HG03196 (cell line): ENCODE results near the gene NOTCH4.
"Not testable (repeated sequence)": the region's sequence is repeated elsewhere in the genome, so short reads cannot be mapped to it uniquely, and the experiment has no call there.

Source experiments
- ATAC-seq: cut with Tn5 transposase; IDR thresholded peaks from one replicate; pipeline ENCODE4 v1.9.1; 2021; ENCODE audit not compliant: unreplicated experiment

Gene NOTCH4

DNA sequence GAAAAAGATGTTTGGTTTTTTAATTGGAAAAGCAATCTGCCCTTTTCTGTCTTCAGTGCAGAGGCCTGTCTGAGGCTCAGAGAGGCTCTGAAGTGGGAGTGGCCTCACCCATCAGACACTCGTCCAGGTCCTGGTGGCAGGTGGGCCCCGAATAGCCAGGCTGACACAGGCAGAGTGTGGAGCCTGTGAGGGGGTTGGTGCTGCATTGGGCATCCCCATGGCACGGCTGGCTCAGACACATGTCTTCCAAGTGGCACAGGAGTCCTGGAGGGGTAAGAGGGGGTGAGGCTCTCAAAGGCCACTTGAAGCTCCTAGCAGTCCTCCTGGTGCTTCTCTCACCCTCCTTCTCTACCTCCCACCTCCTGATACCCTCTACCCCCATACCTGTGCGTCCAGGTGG is 3.8 kb downstream of the NOTCH4 start:
- no peak for ATAC-seq

DNA sequence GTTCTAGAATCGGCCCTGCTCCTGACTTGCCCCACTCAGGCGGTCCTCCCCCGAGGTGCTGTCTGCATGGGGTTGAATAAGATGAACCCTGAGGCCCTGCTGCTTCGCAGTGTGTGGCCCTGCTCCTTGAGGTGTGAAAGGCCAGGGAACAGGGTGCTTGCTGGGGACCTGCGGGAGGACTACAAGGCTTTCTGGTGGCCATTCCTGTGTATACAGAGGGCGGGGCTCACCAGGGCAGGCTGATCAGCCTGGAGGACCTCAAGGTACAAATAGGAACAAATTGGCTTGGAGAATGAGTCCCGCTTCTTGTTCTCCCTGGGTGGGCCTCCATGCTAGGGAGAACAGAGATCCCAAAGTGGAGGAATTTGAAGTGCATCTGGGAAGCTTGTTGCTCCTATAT is 5.7 kb downstream of the NOTCH4 start:
- no peak for ATAC-seq

DNA sequence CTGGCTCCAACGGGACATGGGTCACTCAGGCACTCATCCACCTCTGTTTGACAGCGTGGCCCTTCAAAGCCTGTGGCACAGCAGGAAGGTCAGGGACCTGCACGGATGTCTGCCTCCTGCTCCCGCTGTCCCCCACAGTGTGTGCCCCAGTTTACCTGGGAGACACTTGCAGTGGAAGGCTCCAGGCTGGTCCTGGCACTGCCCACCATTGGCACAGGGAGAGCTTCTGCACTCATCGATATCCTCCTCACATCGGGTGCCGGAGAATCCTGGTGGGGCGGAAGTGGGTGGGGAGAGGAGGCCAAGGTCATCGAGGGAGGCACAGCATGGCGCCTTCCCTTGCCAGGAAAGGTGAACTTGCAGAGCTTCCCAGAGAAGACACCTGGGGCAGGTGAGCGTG is 6.9 kb downstream of the NOTCH4 start:
- no peak for ATAC-seq

GRCh38 chr6:32216285-32216684 is 7.6 kb downstream of the NOTCH4 start:
- ATAC-seq = no peak

- ATAC-seq = no peak
Measured at GRCh38 chr6:32215617-32216016, 8.2 kb downstream of the NOTCH4 start.

DNA sequence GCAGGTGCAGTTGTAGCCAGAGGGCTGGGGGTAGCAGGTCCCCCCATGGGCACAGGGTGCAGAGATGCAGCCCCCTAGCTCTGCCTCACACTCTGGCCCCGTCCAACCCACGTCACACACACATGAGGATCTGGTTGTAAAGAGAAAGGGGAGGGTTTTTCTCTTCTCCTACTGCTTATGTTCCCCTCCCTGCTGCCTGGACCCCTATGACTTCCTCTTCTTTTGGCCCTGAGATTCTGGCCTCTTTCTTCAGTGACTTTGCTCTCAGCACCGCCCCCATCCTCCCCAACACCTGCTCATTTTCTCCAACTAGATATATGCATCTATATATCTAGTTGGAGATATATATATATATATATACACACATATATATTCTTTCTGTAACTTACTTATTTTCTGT is 9.7 kb downstream of the NOTCH4 start:
- no peak for ATAC-seq

- no peak for ATAC-seq
Measured at GRCh38 chr6:32213649-32214048, 10.2 kb downstream of the NOTCH4 start.

- ATAC-seq = no peak
Measured at GRCh38 chr6:32212076-32212760, 11.6 kb downstream of the NOTCH4 start.

GRCh38 chr6:32211432-32211831 is 12.4 kb downstream of the NOTCH4 start:
- ATAC-seq = not testable (repeated sequence)

DNA sequence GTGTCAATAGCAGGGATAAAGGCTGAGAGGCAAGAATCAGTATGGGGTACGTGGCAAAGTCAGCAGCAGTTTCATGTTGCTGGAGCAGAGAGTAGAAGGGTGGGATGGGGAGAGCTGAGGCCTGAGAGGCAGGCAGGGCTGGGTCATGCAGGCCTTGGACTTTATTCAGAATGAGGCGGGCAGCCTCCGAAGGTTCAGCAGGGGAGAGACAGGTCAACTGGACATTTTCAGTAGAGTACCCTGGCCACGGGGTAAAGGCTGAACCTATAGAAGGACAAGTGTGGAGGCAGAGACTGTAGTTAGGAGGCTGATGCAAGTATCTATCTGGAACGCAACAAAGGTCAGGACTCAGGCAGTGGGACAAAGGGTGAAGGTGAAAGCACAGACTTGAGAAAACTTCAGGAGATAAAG is 13.7 kb downstream of the NOTCH4 start:
- ATAC-seq = no peak

DNA sequence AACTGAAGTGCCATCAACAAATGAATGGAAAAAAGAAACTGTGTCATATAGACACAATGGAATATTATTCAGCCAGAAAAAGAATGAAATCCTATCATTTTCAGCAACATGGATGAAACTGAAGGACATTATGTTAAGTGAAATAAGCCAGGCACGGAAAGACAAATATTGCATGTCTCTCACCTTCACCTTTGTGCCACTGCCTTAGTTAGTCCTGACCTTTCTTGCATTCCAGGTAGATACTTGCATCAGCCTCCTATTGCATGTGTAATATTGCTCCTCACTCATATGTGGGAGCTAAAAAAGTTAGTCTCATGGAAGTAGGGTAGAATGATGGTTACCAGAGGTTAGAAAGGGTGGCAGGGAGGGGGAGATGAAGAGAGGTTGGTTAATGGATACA is 14.9 kb downstream of the NOTCH4 start:
- no peak for ATAC-seq

DNA sequence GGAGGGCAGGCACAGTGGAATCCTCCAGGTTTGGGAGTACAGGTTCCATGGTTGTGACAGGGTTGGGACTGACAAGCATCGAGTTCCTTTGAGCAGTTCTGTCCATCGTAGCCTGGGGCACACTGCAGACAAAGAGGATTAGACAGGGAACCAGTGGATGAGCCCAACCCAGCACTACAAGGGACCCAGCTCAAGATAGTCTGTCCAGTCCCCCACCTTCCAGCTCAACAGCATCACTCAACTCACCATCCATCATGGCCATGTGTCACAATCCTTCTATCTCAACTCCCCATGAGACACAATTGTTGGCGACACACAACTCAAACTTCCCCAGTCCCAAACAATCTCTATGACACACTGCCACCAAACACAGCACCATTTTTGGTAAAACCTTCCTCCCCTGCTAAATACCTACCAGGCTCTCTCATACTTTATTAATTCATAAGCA is 19.6 kb downstream of the NOTCH4 start:
- ATAC-seq = no peak

DNA sequence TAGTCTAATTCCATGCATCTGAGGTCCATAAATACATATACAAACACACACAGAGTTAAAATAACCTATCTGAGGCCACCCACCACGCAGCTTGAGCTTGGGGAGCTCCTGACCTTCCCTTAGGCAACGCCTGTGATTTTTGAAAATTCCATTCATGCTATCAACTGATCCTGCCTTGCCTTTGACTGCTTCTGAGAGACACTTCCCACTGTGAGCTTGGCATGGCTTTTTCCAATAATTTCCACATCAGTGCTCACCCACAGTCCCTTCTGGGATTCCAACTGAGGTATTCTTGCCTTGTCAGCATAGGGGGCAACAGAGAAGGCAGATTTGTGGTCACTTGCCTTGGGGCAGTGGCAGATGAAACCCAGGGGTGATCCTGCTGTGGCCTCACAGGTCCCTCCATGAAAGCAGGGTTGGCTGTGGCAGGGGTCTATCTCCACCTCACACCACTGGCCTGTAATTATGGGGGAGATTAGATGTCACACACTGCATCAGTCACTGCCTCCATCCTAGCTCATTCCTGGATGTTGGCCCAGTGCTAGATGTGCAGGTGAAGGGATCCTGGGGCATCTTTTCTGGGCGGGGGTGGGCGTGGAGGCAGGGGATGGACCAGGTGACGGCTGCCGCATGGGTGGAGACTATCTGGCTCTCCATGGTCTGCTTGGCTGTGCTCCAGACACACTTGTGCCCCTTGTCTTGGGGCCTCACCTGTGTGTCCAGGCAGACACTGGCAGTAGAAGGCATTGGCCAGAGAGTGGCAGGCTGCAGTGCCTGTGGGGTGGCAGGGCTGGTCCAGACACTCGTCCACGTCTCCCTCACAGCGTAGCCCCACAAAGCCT is 20.2 kb downstream of the NOTCH4 start:
- ATAC-seq = no peak

DNA sequence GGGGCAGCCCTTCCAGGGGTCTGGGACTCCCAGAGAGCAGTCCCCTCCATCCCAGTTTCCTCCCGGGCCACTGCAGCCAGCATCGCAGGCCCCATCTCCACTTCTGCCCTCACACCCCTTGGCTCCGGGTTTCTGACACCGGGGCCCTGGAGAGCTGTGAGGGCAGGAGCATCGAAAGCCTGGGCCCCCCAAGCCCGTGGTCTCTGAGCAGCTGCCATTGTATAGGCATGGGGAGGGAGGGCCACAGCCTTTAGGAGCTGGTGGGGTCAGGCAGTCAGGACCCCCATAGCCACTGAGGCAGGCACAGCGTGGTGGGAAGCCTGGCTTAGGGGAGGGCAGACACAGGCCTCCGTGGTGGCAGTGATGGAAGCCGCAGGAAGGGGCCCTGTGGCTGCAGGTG is 21.7 kb downstream of the NOTCH4 start:
- ATAC-seq = no peak

- ATAC-seq = no peak
Measured at GRCh38 chr6:32200711-32201475, 23.0 kb downstream of the NOTCH4 start.

DNA sequence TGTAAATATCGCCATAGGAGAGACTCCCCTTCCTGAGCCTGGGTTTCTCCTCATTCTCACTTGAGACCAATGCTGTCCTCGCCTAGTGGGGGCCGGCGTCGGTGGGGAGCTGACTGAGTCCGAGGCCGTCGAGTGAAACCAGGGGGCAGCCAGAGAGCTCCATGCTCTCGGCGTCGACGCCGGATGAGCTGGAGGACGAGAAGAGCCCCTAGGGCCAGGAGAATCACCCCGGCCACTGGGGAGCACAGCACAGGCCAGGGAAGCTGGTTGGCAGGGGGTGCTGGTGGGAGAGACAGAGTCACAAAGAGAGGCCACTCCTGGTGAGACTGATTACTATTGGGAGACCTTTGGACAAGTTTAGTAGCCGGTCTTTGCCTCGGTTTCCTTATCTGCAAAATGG is 25.0 kb downstream of the NOTCH4 start:
- ATAC-seq = no peak

DNA sequence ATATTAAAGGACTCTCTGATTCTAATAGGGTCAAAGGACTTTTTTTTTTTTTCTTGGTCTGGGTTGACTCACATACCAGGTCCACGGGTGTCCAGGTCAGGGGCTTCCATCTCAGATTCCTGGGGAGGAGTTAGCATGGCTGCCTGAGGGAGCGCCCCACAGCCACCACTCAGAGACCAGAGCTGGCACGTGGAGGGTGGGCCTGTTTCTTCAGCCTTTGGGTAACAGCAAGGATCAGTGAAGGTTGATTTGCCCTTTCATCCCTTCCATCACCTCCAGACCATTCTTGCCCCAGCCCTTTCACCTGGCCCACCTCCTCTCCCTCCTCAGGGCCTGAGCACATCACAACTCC is 25.5 kb downstream of the NOTCH4 start:
- no peak for ATAC-seq

DNA sequence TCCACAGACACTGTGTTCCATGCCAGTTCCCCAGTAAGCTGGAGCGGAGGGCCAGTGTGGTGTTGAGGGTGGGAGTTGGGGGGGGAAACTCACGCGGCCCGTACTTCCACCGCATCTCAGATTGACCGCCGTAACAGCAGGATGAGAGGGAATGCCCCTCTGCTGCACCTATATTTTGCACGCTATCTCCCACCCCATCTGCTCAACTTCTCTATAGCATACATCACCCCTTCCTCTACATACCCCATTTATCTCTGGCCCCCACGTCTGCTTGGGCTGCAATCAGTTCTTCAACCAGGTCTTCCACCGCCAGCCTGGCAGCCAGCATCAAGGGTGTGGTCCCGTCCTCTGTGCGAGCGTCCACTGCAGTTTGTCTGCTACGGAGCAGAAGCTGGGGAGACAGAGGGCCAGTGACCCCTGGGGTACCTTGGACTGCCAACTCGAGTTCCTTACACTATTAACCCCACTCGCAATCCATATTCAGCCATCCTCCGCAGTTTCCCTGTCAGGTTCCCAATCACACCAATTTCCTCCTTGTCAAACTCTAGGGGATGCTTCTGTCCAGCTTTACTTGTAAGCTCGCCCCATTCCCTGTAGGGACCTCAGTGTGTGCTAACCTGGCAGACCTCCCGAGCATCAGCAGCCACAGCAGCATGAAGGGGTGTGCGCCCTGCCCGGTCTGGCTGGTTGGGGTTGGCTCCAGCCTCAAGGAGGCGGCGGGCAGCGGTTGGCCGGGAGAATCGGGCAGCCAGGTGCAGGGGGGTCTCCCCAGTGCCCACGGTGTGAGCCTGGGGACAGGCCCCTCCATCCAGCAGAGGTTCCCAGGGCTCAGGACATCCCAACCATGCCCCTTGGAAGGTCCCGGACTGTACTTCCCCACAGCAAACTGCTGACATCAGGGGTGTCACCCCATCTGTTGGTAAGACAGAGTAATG is 26.9 kb downstream of the NOTCH4 start:
- ATAC-seq = no peak

DNA sequence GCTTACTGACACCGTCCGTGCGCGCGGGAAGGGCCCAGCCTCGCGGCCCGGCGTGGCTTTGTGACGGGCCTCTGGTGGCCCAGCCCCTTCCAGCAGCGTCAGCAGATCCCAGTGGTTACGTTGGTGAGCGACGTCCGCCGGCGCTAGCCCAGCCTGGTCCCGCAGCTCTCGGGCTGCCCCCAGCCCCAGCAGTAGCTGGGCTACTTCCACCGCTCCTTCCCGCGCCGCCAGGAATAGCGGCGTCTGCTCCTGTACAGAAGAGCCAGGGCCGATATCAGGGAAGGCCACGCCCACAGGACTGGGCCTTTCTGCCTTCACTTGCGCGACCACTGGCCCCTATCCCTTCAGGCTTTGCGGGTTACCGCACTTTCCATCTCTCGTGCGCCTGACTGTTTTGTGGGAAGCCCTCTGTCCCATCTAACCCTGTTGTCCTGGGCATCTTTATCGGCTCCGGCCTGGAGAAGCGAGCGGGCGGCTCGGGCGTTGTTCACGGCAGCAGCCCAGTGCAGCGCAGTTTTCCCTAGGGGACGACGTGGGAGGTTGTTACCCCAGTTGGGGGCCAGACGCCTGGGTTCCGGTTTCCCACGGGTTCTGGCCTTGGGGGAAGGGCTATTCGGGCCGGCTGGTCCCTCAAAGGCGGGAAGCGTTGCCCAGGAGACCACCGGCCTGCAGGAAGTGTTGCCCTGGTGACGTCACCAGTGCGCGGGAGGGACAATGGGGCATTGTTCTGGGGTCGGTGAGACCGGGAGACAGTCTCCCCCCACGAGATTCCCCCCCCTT is 27.8 kb downstream of the NOTCH4 start:
- peak; percentile 75 for ATAC-seq

GRCh38 chr6:32195652-32195901 is 28.3 kb downstream of the NOTCH4 start:
- peak; percentile 65 for ATAC-seq
